Urinary bladder (tissue), 4 donors: ENCODE data around the gene RARRES1. TPM values are rescaled to one million over a fixed set of nuclear protein-coding genes. Genes with fewer than 3 reads are reported as not detected.
A peak's percentile ranks its signal among the peaks of the same experiment; 100 is the strongest.

ENCODE experiments used
- DNase-seq: peaks from one replicate; pipeline ENCODE4 v3.0.0-alpha.2; 2015; ENCODE audit errors: extremely low spot score
- H3K27ac ChIP-seq: one replicate; pipeline ENCODE4 v1.5.1; 2013; ENCODE audit warnings: low read depth, mild to moderate bottlenecking, moderate library complexity
- H3K36me3 ChIP-seq: one replicate; pipeline ENCODE4 v1.6.1; 2013; ENCODE audit warnings: mild to moderate bottlenecking, moderate library complexity; ENCODE audit not compliant: insufficient read depth
- H3K4me1 ChIP-seq: one replicate; pipeline ENCODE4 v1.6.1; 2013; ENCODE audit warnings: mild to moderate bottlenecking, moderate library complexity; ENCODE audit not compliant: insufficient read depth
- H3K4me3 ChIP-seq: one replicate; pipeline ENCODE4 v1.5.1; 2013; ENCODE audit warnings: low read depth, low read length
- WGBS: extraction: QIAGEN DNeasy Blood & Tissue Kit; methylation state at CpG from one replicate; pipeline ENCODE4 v1.1.7; 2013; 5-methylcytosine and 5-hydroxymethylcytosine counted together
- polyA plus RNA-seq: library from polyadenylated mRNA; stranded (reverse); fragments of 200-250 nt; gene quantifications from one replicate; pipeline ENCODE4 v1.2.3, GENCODE V29; 2013
- total RNA-seq: library from RNA; depleted of rRNA; stranded (reverse); fragments of >200 nt; gene quantifications from one replicate; pipeline ENCODE4 v1.2.3, GENCODE V29; 2014
- donor health status: healthy with polysubstance abuse.
- donor health status: healthy.

Gene RARRES1
- total and polyA plus RNA-seq, 2 donors = 26.3 to 67.0 TPM

DNA sequence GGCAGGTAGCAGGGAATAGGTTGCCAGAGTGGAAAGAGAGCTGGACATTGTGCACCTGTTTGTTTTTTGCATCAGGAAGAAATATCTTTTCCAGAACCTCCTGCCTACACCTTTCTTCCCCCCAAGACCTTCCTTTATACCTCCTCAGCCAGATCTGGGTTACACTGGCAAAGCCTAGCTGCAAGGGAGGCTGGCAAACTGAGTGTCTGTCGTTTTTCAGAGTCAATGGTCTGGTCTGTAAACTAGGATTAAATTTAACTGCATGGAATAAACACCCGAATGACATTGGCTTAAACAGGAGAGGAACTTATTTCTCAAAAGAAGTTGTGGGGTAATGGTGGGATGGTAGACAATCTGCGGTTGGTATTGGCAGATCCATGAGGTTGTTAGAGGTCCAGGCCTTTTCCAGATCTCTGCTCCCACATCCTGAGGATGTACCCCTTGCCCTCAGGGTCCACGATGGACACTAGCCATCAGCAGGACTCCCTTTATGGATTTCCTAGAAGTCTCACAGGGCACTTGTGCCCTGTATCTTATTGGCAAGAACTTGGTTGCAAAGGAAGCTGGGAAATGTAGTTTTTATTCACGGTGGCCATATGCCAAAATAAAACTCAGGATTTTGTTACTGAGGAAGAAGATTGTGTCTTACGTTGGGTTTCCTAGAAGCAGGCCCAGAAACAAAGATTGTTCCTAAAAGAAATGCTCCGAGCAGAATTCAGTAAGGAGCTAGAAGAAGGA, 3.2 kb upstream of the RARRES1 start:
- DNase-seq = no peak
- Histone ChIP-seq H3K27ac (no peak overlapping the region), H3K4me1 (no peaks in the 10 kb centered on the region), H3K4me3 (no peak overlapping the region), H3K36me3 (no peaks in the 10 kb centered on the region)
- 76% methylated on average over 7 of the region's 7 CpGs for WGBS

DNA sequence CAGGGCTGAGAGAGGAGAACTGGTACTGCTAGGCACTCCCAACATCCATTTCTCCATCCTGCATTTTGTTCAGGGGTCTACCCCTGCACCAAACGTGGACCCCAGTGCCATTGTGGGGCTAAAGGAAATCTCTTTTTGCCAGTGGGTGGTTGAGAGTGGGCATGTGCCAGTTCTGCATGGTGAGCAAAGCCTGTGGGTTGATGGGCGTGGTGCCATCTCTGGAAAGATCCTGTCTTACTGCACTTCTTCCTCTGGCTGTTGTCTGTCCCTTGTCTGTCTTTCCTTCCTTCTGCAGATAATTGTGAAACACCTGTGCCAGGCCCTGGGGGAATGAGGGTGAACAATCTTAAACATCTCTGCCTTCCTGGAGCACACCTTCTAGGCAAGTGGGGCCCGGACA, 1.4 kb upstream of the RARRES1 start:
- no peaks in the 10 kb centered on the region for H3K4me1 ChIP-seq
- H3K4me3 ChIP-seq = no peak overlapping the region
- no peak for DNase-seq
- H3K36me3 ChIP-seq = no peaks in the 10 kb centered on the region
- H3K27ac ChIP-seq = no peak overlapping the region
- WGBS = 72% methylated on average over 3 of the region's 3 CpGs

DNA sequence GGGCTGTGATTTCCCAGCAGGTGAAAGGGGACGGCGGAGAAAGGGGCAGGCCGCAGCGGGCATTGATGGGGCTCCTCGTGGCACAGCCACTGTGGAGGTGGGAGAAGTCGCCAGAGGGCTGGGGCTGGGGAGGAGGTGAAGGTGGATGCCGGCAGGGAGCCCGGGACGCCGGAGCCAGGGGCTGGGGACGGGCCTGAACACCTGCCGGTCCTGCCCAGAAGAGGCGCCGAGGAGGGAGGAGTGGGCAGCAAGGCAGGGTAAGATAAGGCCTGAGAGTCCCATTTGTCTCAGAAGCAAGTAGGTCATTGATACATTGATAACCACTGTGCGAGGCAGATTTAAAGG, 571 bp upstream of the RARRES1 start:
- WGBS = 31% methylated on average over 15 of the region's 15 CpGs
- Histone ChIP-seq H3K27ac (no peak overlapping the region), H3K36me3 (no peaks in the 10 kb centered on the region), H3K4me1 (no peaks in the 10 kb centered on the region), H3K4me3 (peak overlapping the region; percentile 66)
- no peak for DNase-seq

DNA sequence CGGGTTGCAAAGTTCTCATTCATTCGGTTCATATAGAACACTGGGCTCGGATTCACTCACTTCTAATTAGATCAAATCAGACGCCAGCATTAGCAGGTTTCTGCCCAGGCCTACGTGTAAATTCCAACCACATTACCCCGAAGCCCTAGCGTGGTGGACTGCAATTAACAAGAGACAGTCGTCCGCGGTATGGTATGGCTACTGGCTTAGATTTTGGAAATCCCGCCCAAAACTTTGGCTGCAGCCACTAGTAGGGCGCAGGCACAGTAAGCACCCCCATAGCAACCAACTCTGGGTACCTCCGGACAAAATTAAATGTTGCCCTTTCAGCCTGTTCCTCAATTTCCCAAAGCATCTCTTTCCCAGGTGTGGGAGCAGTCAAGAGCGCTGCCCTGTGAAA, 771 bp downstream of the RARRES1 start:
- Histone ChIP-seq H3K36me3 (no peaks in the 10 kb centered on the region), H3K27ac (no peak overlapping the region), H3K4me3 (peak overlapping the region; percentile 66), H3K4me1 (no peaks in the 10 kb centered on the region)
- 26% methylated on average over 14 of the region's 14 CpGs for WGBS
- DNase-seq = no peak

DNA sequence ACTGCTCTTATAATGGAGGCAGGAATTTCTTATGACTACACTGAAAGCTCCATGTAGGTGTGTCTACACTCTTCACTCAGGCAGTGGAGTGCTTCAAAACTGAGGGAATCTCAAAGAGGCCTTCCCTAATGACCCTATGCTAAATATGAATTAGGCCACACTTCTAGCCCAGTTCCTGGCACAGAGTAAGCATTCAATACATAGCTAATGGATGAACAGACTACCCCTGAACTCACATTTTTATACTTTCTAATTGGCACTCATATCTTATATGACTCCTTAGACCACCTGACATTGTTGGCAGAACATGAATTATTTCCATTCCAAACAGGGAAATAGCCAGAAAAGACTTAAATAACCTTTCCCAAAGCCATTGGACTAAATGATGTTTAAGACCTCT, 3.4 kb downstream of the RARRES1 start:
- Histone ChIP-seq H3K4me3 (no peak overlapping the region), H3K4me1 (no peaks in the 10 kb centered on the region), H3K27ac (no peak overlapping the region), H3K36me3 (no peaks in the 10 kb centered on the region)
- no peak for DNase-seq

DNA sequence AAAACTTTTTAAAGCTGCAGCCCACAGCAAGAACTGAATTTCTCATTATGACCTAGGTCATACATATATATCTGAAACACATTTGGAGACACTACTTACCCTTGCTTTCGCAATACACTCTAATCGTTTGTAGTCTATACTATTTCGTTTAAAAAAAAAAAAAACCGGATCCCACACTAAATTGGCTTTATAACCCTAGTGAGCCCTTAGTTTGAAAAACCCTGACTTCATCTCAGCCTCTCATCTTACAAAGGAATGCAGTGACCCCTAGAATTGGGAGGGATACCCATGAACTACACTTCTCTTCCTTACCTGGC, 4.2 kb downstream of the RARRES1 start:
- WGBS = 42% methylated on average over 4 of the region's 4 CpGs
- Histone ChIP-seq H3K36me3 (no peaks in the 10 kb centered on the region), H3K4me3 (no peak overlapping the region), H3K4me1 (no peaks in the 10 kb centered on the region), H3K27ac (no peak overlapping the region)
- no peak for DNase-seq

DNA sequence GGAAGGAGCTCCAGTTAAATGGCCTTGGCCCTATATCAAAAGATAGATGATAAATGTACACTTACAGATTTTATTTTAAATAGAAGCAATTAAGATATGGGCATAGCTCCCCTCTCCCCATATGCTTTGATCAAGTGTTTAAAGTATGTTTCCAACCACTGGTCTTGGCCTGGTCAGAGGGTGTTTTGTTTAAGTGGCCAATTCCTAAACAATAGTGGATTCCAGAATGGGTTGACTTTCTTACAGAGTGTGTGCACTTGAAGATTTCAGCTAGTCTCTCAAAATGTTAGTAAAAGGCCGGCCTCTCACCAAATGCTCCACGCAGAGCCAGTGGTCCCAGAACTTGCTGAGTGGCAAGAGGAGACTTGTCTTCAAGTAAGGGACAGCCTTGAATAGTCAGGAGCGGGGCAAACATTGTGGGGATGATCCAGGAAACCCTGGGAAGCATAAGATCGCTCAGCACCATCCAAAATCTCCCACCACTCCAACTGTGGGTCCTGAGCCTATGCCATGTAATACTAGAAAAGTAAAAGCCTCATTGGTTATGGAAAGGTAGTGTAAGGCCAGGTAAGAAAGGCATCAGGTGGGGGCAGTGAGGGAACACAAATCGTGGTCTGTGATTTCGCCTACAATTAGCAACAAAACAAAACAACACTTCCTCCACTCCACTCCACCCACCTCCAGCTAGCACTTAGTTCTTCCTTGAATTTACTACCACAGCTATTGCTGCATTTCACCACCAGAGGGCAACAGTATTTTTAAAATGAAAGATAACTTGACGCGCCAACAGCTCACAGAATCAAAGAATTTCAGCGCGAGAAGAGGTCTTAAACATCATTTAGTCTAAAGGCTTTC, 4.8 kb downstream of the RARRES1 start:
- Histone ChIP-seq H3K27ac (no peak overlapping the region), H3K4me3 (no peak overlapping the region), H3K36me3 (no peaks in the 10 kb centered on the region), H3K4me1 (no peaks in the 10 kb centered on the region)
- peak; percentile 61 for DNase-seq
- WGBS = 30% methylated on average over 10 of the region's 10 CpGs

DNA sequence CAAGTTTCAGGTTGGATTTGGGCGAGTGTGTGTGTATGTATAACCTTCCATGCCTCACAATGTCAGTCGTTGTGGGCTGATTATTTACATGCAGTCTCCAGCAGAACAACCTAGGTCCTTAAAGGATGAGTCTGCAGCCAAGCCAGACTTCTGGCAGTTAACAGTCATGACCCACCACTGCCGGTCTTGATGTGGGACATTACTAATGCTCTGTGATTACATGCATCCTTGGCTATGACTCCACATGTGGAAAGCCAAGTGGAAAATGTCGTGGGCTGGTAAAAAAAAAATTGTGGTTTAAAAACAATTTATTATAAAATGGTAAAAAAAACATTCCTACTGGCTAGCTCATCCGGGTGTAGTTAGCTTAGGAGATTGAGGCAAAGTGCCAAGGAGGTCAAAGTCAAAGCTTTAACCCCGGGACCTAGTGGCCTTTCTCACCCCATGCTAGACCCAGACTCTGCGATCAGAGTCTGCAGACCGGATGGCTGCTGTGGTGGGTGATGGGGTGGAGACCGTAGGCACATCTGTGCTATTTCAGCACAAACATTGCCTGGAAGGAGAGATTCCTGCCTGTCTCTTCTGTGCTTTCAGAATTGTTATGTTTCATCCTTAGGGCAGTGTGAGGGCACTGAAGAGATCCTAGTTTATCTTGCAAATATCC, 6.8 kb downstream of the RARRES1 start:
- Histone ChIP-seq H3K36me3 (no peaks in the 10 kb centered on the region), H3K4me1 (no peaks in the 10 kb centered on the region), H3K4me3 (no peak overlapping the region), H3K27ac (peak overlapping the region; percentile 55)
- DNase-seq = no peak
- 14% methylated on average over 9 of the region's 9 CpGs for WGBS

DNA sequence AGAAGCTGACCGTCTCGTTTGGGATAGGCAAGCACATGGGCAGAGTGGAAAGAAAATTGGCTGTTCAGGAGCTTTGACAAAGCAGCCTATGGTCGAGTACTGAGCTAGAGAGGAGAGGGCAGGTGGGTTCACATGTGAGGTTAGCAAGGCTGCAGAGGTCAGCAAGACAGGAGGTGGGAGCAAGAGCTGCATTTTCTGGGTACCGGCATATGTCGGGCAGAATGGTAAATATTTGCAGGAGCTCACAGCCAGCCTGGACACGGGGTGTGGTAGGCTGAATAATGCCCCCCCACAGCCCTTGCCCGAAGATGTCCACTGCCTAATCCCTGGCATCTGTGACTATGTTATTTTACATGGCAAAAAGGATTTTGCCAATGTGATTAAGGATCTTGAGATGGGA, 8.3 kb downstream of the RARRES1 start:
- peak overlapping the region; percentile 72 for H3K27ac ChIP-seq
- 77% methylated on average over 7 of the region's 7 CpGs for WGBS
- no peaks in the 10 kb centered on the region for H3K36me3 ChIP-seq
- H3K4me1 ChIP-seq = no peaks in the 10 kb centered on the region
- no peak for DNase-seq
- H3K4me3 ChIP-seq = no peak overlapping the region

DNA sequence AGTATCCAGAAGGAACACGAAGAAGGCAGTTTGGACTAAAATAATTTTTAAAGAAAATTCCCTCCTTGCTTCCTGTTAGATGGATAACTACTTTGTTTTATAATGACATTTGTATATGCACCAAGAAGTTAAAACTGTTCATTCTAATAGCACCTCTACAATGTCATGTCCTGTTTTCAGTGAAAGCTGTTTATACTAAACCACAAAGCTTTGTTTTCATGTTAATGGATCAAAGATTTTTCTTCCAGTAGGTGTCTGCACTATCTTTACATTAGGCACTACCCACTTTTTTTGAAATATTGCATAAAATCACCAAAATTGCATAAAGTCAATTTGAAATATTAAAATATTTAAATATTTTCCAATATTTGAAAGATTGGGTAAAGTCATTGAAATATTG, 10.1 kb downstream of the RARRES1 start:
- Histone ChIP-seq H3K4me3 (no peak overlapping the region), H3K36me3 (no peaks in the 10 kb centered on the region), H3K4me1 (no peaks in the 10 kb centered on the region), H3K27ac (peak overlapping the region; percentile 38)
- WGBS = 97% methylated on average over 1 of the region's 1 CpG
- DNase-seq = no peak

DNA sequence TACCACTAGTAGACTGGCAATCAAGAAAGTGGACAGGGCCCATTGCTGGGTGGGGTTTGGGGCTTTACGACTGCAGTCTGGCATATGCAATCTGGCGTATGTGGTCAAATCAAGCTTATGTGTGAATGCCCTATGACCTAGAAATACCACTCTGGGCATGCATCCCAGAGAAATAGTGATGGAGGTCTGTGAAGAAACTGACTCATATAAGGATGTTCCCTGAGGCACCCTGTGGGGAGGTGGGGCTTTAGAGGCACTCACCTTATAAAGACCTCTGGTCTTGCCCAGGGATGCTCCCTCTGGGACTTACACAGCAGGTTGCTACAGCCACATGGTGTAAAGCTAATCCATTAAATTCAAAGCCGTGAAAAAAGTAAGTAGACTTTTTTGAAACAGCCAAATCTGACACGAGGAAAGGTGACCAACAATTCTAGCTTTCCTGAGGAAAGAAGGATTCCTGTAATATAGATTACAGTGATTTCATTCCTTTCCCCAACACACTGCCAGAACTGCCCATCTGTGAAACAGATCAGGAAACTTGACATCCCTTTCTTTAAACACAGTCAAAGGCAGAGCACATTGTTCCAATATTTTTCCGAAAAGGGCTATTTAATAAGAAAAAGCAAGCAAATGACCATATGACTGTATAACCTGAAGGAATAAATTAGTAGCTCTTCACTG, 13.6 kb downstream of the RARRES1 start:
- H3K4me3 ChIP-seq = no peak overlapping the region
- no peak for DNase-seq
- no peak overlapping the region for H3K27ac ChIP-seq
- 60% methylated on average over 5 of the region's 5 CpGs for WGBS
- H3K36me3 ChIP-seq = no peaks in the 10 kb centered on the region
- H3K4me1 ChIP-seq = no peaks in the 10 kb centered on the region

DNA sequence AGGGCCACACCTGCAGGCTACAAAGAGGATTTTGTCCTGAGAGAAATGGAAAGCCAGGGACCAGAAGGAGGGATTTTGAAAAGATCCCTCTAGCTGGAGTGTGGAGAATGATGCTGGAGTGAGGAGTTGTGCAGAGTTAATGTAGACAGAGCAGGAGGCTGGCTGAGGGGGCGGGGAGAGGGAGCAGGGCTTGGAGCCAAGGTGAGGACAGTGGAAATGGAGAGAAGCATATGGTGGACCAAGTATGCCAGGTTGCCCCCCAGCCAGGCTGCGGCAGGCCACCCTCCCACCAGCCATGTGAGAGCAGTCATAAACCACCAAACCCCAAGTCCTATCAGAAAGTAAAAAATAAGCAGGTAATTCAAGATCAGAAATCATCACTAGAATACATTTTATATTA, 14.7 kb downstream of the RARRES1 start:
- no peaks in the 10 kb centered on the region for H3K4me1 ChIP-seq
- H3K27ac ChIP-seq = peak overlapping the region; percentile 40
- H3K36me3 ChIP-seq = no peaks in the 10 kb centered on the region
- no peak for DNase-seq
- H3K4me3 ChIP-seq = no peak overlapping the region
- WGBS = 73% methylated on average over 2 of the region's 2 CpGs

DNA sequence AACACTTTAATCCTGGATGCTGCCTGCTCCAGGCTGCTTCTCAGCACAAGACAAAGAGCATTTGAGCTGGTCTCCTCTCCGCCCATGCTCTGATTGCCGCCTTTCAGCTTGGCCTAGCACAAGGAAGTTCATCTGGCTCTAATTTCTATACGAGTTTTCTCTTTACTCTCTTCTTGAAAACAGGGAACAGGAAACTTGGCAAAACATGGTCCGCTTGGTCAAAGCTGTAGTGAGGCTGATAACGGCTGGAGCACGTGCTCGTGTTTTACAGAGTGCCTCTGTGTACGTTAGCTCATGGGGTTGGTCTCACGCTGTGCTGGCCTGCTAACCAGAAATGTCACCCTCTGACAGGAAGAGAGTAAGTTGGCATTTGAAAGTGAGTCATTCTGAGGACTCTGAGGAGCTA, 19.2 kb downstream of the RARRES1 start:
- Histone ChIP-seq H3K4me1 (no peaks in the 10 kb centered on the region), H3K27ac (no peak overlapping the region), H3K4me3 (no peak overlapping the region), H3K36me3 (peaks cover 2% of the 10 kb centered on the region)
- DNase-seq = no peak
- WGBS = 44% methylated on average over 9 of the region's 9 CpGs
